ENCODE results near the gene MTAP.

MTAP gene

GRCh38 chr9:21852754-21853153 is 50.3 kb downstream of the MTAP start:
- no peak for DNase-seq (ENCODE audit: low read depth, low spot score)

GRCh38 chr9:21853414-21853813 is 51.0 kb downstream of the MTAP start:
- no peak for DNase-seq (ENCODE audit: low read depth, low spot score)

- DNase-seq (ENCODE audit: low read depth, low spot score): no peak
Measured at GRCh38 chr9:21854119-21854518, 51.7 kb downstream of the MTAP start.

GRCh38 chr9:21854594-21854993 is 52.2 kb downstream of the MTAP start:
- DNase-seq (ENCODE audit: low read depth, low spot score): no peak

DNA sequence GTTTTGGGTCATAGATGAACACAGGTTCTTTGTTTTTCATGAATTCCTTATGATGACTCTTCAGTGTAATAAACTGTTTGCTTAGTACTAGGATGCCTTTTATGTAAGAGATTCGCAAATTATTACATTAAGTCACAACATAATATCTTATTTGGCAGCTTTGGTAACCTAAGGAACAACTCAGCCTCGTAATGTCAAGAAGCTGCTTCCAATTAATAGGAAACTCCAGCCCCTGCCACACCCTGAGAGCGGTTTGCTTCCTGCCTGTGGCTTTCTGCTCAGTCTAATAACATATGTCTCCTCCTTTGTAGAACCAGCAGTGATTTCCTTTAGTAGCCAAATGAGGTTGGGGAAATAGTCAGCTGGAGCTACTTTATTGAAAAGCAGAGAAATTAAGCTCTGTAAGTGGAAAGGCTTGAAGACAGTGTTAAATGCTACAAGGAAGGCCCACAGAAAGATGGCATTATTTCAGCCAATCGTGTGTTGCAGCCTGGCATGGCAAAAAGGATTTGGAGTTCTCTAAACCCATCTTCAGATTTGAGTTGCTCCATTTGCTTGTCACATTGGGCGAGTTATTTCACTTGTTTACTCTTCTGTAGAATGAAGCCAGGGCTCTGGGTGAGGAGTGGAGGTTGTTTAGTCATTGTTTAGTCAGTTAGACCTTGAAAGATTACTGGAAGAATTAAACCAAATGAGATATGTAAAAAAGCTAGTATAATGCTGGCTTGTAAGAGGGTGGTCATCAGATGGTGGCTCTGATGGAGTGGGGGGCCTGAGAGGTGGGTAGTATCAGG is 54.1 kb downstream of the MTAP start:
- DNase-seq (ENCODE audit: low read depth, low spot score): no peak

DNA sequence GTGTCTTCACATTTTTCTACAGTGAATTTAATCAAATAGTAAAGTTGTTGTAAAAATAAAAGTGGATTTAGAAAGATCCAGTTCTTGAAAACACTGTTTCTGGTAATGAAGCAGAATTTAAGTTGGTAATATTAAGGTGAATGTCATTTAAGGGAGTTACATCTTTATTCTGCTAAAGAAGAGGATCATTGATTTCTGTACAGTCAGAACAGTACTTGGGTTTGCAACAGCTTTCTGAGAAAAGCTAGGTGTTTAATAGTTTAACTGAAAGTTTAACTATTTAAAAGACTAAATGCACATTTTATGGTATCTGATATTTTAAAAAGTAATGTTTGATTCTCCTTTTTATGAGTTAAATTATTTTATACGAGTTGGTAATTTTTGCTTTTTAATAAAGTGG is 60.4 kb downstream of the MTAP start:
- DNase-seq (ENCODE audit: low read depth, low spot score): no peak

GRCh38 chr9:21864505-21864904 is 62.1 kb downstream of the MTAP start:
- DNase-seq (ENCODE audit: low read depth, low spot score): no peak

- DNase-seq (ENCODE audit: low read depth, low spot score): no peak
Measured at GRCh38 chr9:21866302-21866701, 63.9 kb downstream of the MTAP start.

GRCh38 chr9:21871256-21871975 is 69.0 kb downstream of the MTAP start:
- DNase-seq (ENCODE audit: low read depth, low spot score): no peak

GRCh38 chr9:21872696-21873095 is 70.3 kb downstream of the MTAP start:
- DNase-seq (ENCODE audit: low read depth, low spot score): no peak

GRCh38 chr9:21873540-21874221 is 71.2 kb downstream of the MTAP start:
- DNase-seq (ENCODE audit: low read depth, low spot score): no peak

GRCh38 chr9:21875893-21876292 is 73.5 kb downstream of the MTAP start:
- no peak for DNase-seq (ENCODE audit: low read depth, low spot score)

- no peak for DNase-seq (ENCODE audit: low read depth, low spot score)
Measured at GRCh38 chr9:21883642-21884041, 81.2 kb downstream of the MTAP start.

DNA sequence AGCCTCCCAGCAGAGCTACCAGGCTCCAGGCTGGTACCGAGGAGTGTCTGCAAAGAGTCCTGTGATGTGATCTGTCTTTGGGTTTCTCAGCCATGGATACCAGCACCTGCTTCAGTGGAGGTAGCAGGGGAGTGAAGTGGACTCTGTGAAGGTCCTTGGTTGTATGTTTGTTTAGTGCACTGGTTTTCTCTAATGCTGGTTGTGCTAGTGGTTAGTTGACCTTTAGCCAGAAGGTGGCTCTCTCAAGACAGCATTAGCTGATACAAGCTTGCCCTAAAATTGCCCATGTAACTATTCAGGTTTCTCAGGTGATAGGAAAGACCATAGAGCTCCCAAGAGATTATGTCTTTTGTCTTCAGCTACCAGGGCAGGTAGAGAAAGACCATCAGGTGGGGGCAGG is 87.2 kb downstream of the MTAP start:
- DNase-seq (ENCODE audit: low read depth, low spot score): no peak

GRCh38 chr9:21890696-21891095 is 88.3 kb downstream of the MTAP start:
- DNase-seq (ENCODE audit: low read depth, low spot score): no peak

GRCh38 chr9:21901546-21901945 is 99.1 kb downstream of the MTAP start:
- DNase-seq (ENCODE audit: low read depth, low spot score): no peak

DNA sequence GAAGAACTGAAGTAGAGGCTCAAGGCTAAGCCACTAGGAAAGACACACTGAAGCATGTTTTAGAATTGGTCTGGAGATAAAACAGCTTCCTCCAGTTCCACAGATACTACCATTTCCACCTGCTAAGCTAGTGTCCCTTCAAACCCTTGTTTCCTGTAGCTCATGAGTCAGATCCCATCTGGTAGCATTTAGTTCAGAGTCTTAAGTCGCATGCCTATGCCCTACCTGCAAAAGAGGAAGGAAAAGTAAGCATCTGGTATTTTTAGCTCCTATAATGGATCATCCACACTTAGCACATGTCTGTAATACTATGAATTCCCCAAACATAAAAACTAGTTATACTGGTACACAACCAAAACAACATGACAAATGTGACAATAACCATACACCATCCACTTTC is 99.7 kb downstream of the MTAP start:
- DNase-seq (ENCODE audit: low read depth, low spot score): no peak

- DNase-seq (ENCODE audit: low read depth, low spot score): no peak
Measured at GRCh38 chr9:21903380-21903965, 101.0 kb downstream of the MTAP start.

- no peak for DNase-seq (ENCODE audit: low read depth, low spot score)
Measured at GRCh38 chr9:21904371-21904770, 101.9 kb downstream of the MTAP start.

- no peak for DNase-seq (ENCODE audit: low read depth, low spot score)
Measured at GRCh38 chr9:21904776-21905175, 102.3 kb downstream of the MTAP start.

DNA sequence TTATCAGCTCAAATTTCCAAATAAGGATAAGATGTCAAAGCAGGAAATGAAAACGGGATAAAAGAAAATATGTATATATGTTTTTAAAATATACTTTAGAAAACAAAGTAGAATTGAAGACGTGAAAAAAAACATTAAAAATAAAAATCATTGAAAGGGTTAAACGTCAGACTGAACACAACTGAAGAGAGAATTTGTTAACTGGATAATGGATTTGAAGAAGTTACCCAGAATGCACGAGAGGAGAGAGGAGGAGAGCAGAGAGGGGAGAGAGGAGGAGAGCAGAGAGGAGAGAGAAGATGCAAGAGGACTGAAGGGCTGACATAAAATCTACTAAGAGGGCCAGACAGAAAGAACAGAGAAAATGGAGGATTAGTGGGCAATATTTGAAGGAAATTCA is 103.8 kb downstream of the MTAP start:
- no peak for DNase-seq (ENCODE audit: low read depth, low spot score)

DNA sequence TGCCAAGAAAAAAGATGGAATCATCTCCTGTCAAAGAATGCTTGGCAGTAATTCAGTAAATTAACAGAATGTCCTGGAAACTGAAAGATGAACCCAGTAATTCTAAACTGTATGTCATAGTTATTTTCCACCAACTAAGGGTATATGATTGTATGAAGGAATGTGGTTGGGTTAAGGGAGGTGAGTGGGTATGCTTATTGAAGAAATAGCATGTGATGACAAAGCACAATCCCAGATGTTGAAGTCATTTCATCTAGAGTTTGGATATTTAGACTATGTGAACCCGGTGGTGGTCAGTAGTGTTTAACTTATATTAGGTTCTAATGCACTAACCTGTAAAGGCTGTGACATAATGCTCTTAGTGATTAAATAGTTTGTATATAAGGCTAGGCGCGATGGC is 104.4 kb downstream of the MTAP start:
- DNase-seq (ENCODE audit: low read depth, low spot score): no peak

Data from brain pericyte (primary cell).